Measurements from ENCODE around the gene ISOC2. TPM values are rescaled to one million over a fixed set of nuclear protein-coding genes. Genes with fewer than 3 reads are reported as not detected.

ISOC2 gene
- total RNA-seq, 1 donor from 2014 or later = 55.2 TPM

- no peak for ATAC-seq
- intact Hi-C loops (cut with DNase I) = no loop called here
- DNase-seq (ENCODE audit: missing footprints) = peak; percentile 37
Observed at GRCh38 chr19:55481794-55482155, 20.3 kb upstream of the ISOC2 start.

GRCh38 chr19:55481148-55481793 lies 19.8 kb upstream of the ISOC2 start:
- ATAC-seq (no peak), DNase-seq (ENCODE audit: missing footprints) (peak; percentile 64)
- intact Hi-C loops (cut with DNase I) = no loop called here

- DNase-seq (ENCODE audit: missing footprints) (peak; percentile 52), ATAC-seq (no peak)
- intact Hi-C loops (cut with DNase I) = no loop called here
Observed at GRCh38 chr19:55479451-55480230, 18.2 kb upstream of the ISOC2 start.

- DNase-seq (ENCODE audit: missing footprints) = peak; percentile 31
- intact Hi-C loops (cut with DNase I) = no loop called here
- no peak for ATAC-seq
Observed at GRCh38 chr19:55479045-55479444, 17.6 kb upstream of the ISOC2 start.

GRCh38 chr19:55478364-55478763 lies 16.9 kb upstream of the ISOC2 start:
- DNase-seq (ENCODE audit: missing footprints) (peak; percentile 58), ATAC-seq (no peak)
- intact Hi-C loops (cut with DNase I) = no loop called here

GRCh38 chr19:55477905-55478304 lies 16.5 kb upstream of the ISOC2 start:
- intact Hi-C loops (cut with DNase I) = no loop called here
- DNase-seq (ENCODE audit: missing footprints) (peak; percentile 30), ATAC-seq (no peak)

GRCh38 chr19:55476100-55476775 lies 14.8 kb upstream of the ISOC2 start, which contains the start of gene ZNF628:
TSS of gene ZNF628 (plus strand) at chr19:55476617. CDS start at chr19:55479911, 3,294 bp downstream.
- intact Hi-C loops (cut with DNase I) = no loop called here
- DNase-seq (ENCODE audit: missing footprints) = peak; percentile 100
- peak; percentile 97 for ATAC-seq

- ATAC-seq (no peak), DNase-seq (ENCODE audit: missing footprints) (peak; percentile 27)
- intact Hi-C loops (cut with DNase I) = no loop called here
Observed at GRCh38 chr19:55474269-55475265, 13.1 kb upstream of the ISOC2 start.

- DNase-seq (ENCODE audit: missing footprints) = peak; percentile 45
- intact Hi-C loops (cut with DNase I) = no loop called here
- ATAC-seq = no peak
Observed at GRCh38 chr19:55473225-55474012, 12.0 kb upstream of the ISOC2 start.

- intact Hi-C loops (cut with DNase I) = no loop called here
- DNase-seq (ENCODE audit: missing footprints) = peak; percentile 3
- no peak for ATAC-seq
Observed at GRCh38 chr19:55472463-55472862, 11.0 kb upstream of the ISOC2 start.

- peak; percentile 35 for DNase-seq (ENCODE audit: missing footprints)
- intact Hi-C loops (cut with DNase I) = no loop called here
Observed at GRCh38 chr19:55471266-55471665, 9.8 kb upstream of the ISOC2 start.

GRCh38 chr19:55468054-55468393 lies 6.6 kb upstream of the ISOC2 start:
- DNase-seq (ENCODE audit: missing footprints) (no peak), ATAC-seq (no peak)
- intact Hi-C loops (cut with DNase I) = no loop called here

More at GRCh38 chr19:55471266-55471665, 9.8 kb upstream of the ISOC2 start:
- no peak for ATAC-seq

GRCh38 chr19:55467236-55468053 lies 6.0 kb upstream of the ISOC2 start:
- ATAC-seq = peak; percentile 89
- intact Hi-C loops (cut with DNase I) = loop anchor here (2.0 kb wide), 1 partner anchor 37 kb away; no protein-coding TSS in a partner anchor
- peak; percentile 92 for DNase-seq (ENCODE audit: missing footprints)

GRCh38 chr19:55466241-55466614 lies 4.8 kb upstream of the ISOC2 start:
- intact Hi-C loops (cut with DNase I) = loop anchor here (2.0 kb wide), 1 partner anchor 39 kb away; no protein-coding TSS in a partner anchor
- DNase-seq (ENCODE audit: missing footprints) (no peak), ATAC-seq (no peak)

- intact Hi-C loops (cut with DNase I) = loop anchor here (2.0 kb wide), 1 partner anchor 39 kb away; no protein-coding TSS in a partner anchor
- DNase-seq (ENCODE audit: missing footprints) (peak; percentile 49), ATAC-seq (no peak)
Observed at GRCh38 chr19:55465460-55466240, 4.2 kb upstream of the ISOC2 start.

GRCh38 chr19:55464662-55465054 lies 3.2 kb upstream of the ISOC2 start, which contains the start of gene C19orf85:
TSS of gene C19orf85 (minus strand) at chr19:55464751. CDS start at chr19:55464554, 197 bp downstream.
- no peak for ATAC-seq
- DNase-seq (ENCODE audit: missing footprints) = no peak
- intact Hi-C loops (cut with DNase I) = loop anchor here (5.0 kb wide), 1 partner anchor 168 kb away; no protein-coding TSS in a partner anchor
